Right renal cortex interstitium (tissue), 3 donors: ENCODE measurements around the gene MTARC1. TPM values are rescaled to one million over a fixed set of nuclear protein-coding genes. Genes with fewer than 3 reads are reported as not detected.

Source experiments
- DNase-seq, 3 donors: peaks; one replicate each; pipeline ENCODE4 v3.0.0-alpha.2; 2013; ENCODE audit warnings: low read depth in 3 of 3, low spot score in 2 of 3
- polyA plus RNA-seq, 3 donors: library from polyadenylated mRNA; unstranded; fragments of 120-200 nt; gene quantifications; one replicate each; pipeline ENCODE4 v1.2.1, GENCODE V29; 2013; ENCODE audit not compliant: insufficient read length in 3 of 3

The MTARC1 gene
- polyA plus RNA-seq, 3 donors: 19.2 to 22.3 (median 20.8) TPM

DNA sequence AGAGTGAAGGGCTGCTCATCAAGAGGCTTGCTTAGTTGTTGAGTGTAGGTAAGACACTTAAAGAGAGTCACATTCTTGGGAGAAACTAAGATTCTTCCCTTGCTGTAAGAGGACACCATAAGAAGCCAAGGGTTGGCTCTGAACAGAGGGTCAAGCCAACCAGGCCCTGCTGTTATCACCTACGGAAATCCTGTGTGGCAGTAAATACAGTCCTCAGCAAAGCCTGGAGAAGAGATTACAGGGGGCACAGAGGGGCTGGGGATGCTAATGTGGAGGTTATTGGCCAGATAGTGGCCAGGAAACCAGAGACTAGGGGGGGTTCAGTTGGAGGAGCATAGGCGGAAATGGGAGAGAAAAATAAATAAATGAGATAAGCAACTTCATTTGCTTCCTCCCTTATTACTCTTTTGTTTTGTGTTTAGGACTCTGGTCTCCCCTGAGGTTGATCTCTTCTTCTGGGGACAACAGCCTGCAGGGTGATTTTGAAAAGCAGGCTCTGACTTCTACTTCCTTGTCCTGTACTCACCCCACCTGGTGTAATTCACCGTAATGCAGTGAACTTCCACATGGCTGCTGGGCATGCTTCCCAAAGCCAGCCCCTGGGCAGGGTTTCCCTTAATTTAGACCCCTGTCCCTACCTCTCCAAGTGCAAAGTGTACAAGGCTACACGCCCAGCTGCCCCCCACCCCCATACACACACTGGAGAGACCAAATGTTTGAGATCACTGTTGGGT is 40.9 kb downstream of the MTARC1 start:
- no peak for DNase-seq

GRCh38 chr1:220828179-220828490 is 41.4 kb downstream of the MTARC1 start:
- DNase-seq: no peak

GRCh38 chr1:220828950-220829586 is 42.4 kb downstream of the MTARC1 start:
- DNase-seq: no peak

DNA sequence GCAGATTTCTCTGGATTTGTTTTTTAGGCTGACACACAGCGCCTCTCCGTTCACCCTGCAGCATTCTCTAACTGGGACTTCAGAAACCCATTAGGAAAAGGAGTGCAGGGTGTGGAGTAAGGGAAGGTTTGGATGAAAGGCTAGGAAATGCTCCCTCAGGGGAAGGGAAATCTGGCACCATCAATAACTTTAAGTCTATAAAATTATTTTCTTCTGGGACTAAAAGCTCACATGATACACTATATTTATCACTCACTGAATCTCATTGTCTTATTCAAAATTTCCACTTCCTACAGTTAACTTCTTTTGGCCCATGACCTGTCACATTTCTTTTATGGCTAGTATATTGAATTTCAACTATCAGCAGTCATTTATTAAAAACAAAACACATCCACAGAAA is 46.7 kb downstream of the MTARC1 start:
- no peak for DNase-seq

GRCh38 chr1:220834155-220834870 is 47.6 kb downstream of the MTARC1 start:
- no peak for DNase-seq

Other genes with a start within 250 kb of the MTARC1 start
- 10 to 100 TPM; 26.6 to 28.4 (median 27.9) TPM for gene C1orf115, start 96.5 kb upstream of the MTARC1 start, polyA plus RNA-seq
- gene MTARC2, start 38.6 kb upstream of the MTARC1 start, polyA plus RNA-seq: 10 to 100 TPM; 47.1 to 55.1 (median 49.0) TPM
- gene HLX, start 92.5 kb downstream of the MTARC1 start, polyA plus RNA-seq: 10 to 100 TPM in 1 of 3 donors, 1 to 10 TPM in 2; 7.2 to 10.3 (median 9.4) TPM